Osteocyte (in vitro differentiated cells): Measurements from ENCODE around the gene TEX19. TPM values are rescaled to one million over a fixed set of nuclear protein-coding genes. Genes with fewer than 3 reads are reported as not detected.

Experiments used
- DNase-seq: peaks from one replicate; pipeline ENCODE4 v3.0.0; 2021; ENCODE audit warnings: mixed read lengths; ENCODE audit not compliant: unreplicated experiment; ENCODE audit errors: extremely low spot score
- H3K27ac Mint-ChIP-seq: one replicate; pipeline ENCODE4 v1.8.0; 2021; ENCODE audit warnings: mild to moderate bottlenecking, mixed read lengths; ENCODE audit not compliant: unreplicated experiment
- H3K27me3 Mint-ChIP-seq: one replicate; pipeline ENCODE4 v1.8.0; 2021; ENCODE audit warnings: mixed read lengths; ENCODE audit not compliant: unreplicated experiment
- H3K36me3 Mint-ChIP-seq: one replicate; pipeline ENCODE4 v1.8.0; 2021; ENCODE audit warnings: mixed read lengths; ENCODE audit not compliant: unreplicated experiment
- H3K4me1 Mint-ChIP-seq: one replicate; pipeline ENCODE4 v1.8.0; 2021; ENCODE audit warnings: mixed read lengths; ENCODE audit not compliant: unreplicated experiment
- H3K4me3 Mint-ChIP-seq: one replicate; pipeline ENCODE4 v1.8.0; 2021; ENCODE audit warnings: mild to moderate bottlenecking, moderate library complexity, mixed read lengths; ENCODE audit not compliant: unreplicated experiment
- H3K9me3 Mint-ChIP-seq: one replicate; pipeline ENCODE4 v1.8.0; 2021; ENCODE audit warnings: mixed read lengths; ENCODE audit not compliant: unreplicated experiment
- total RNA-seq: library from RNA; stranded (reverse); gene quantifications from 2 replicates; pipeline ENCODE4 v1.2.1, GENCODE V29; 2021
- TF ChIP-seq, protein P1 (sequence below): fragments of 200-600 bp; sonication (generic); IDR thresholded peaks from 2 replicates; pipeline ENCODE4 v1.5.0; 2021; ENCODE audit warnings: antibody characterized with exemption, mild to moderate bottlenecking, moderate library complexity

TEX19 gene
- total RNA-seq, 1 donor from 2014 or later: not detected

DNA sequence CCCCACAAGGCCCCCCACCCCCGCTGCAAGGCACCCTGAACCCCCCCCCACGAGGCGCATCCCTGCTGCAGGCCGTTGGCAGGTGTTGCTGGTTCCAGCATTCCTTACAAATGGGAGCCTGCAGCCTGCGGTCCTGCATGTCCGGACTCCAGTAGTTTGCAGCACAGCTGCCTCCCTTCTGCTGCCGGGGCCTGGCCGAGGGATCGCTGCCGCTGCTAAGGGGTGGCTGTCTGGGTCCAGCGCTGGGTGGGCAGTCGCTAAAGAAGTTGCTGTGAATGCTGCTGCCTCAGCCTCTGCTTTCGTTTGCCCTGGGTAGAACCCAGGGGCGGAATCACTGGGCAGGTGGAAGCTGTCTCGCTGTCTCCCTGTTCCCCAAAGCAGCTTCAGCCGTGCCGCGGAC, 24.4 kb downstream of the TEX19 start:
- Mint-ChIP-seq H3K4me1 (peaks cover 9% of the 10 kb centered on the region), H3K27ac (no peak overlapping the region), H3K27me3 (peaks cover 18% of the 10 kb centered on the region), H3K9me3 (no peaks in the 10 kb centered on the region), H3K36me3 (no peaks in the 10 kb centered on the region), H3K4me3 (no peak overlapping the region)
- DNase-seq: no peak
- TF ChIP-seq, protein P1, sequence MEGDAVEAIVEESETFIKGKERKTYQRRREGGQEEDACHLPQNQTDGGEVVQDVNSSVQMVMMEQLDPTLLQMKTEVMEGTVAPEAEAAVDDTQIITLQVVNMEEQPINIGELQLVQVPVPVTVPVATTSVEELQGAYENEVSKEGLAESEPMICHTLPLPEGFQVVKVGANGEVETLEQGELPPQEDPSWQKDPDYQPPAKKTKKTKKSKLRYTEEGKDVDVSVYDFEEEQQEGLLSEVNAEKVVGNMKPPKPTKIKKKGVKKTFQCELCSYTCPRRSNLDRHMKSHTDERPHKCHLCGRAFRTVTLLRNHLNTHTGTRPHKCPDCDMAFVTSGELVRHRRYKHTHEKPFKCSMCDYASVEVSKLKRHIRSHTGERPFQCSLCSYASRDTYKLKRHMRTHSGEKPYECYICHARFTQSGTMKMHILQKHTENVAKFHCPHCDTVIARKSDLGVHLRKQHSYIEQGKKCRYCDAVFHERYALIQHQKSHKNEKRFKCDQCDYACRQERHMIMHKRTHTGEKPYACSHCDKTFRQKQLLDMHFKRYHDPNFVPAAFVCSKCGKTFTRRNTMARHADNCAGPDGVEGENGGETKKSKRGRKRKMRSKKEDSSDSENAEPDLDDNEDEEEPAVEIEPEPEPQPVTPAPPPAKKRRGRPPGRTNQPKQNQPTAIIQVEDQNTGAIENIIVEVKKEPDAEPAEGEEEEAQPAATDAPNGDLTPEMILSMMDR: no peak

DNA sequence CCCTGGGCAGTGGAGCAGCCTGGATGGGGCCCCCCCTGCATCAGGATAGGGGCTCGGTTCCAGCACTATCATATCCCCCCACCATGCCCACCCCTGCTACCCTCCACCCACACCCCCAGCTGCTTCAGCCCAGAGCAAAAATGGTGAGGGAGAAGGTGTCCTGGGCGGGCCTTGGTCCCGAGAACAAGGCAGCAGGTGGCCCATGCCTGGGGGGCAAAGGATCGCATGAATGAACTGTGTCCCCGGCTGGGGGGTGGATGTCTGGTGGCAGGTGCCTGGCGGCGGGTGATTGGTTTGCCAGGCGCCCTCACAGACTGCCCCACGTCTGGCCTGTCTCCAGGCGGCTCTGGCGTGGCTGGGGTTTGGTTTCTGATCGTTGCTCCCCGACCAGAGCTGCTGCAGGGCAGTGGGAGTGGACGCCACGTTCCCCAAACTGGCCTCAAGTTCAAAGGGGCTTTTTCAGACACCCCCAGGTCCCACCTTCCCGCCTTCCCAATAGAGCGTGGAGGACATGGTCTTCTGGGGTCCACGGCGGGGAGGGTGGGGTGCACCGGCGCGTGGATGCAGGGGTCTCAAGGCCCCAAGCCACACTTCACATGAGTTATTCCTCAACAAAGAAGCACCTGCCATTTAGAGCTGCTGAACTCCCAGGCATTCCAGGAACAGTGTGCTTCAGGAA, 25.1 kb downstream of the TEX19 start:
- Mint-ChIP-seq H3K9me3 (no peaks in the 10 kb centered on the region), H3K4me3 (no peak overlapping the region), H3K36me3 (no peaks in the 10 kb centered on the region), H3K27ac (no peak overlapping the region), H3K4me1 (peaks cover 9% of the 10 kb centered on the region), H3K27me3 (peaks cover 14% of the 10 kb centered on the region)
- DNase-seq: no peak
- TF ChIP-seq, protein P1: no peak

DNA sequence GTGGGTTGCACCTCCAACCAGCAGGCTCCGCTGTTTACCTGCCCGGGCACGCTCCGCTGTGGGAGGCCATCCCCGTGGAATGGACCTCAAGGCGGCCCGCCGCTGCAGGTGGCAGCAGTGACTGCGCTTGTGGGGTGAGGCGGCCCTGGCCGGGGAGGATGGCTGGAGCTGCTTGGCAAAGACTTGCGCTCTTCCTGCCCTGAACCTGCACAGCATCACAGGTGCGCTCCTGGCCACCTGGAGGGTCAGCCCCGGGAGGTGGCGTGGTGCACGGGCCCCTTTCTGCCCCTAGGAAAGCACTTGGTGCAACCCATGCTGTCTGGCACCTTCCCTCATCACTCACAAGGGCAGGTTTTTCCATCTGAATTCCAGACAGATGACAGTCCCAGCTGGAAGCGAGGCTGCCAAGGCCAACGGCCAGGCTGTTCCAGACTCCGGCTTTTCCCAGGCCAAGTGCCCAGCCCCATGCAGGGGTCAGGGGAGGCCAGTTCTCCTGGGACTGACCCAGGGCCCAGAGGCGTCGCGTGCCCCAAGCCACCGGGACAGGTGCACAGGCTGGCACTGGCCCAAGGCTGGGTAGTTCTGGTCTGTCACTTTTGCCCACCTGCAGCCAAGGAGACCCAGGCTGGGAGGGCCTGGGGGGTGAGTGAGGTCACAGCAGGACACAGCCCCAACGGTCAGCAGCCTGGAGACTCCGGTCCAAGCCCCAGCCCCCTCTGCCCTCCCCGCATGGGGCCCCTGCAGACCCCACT, 25.9 kb downstream of the TEX19 start:
- H3K9me3 Mint-ChIP-seq: no peaks in the 10 kb centered on the region
- H3K4me3 Mint-ChIP-seq: no peak overlapping the region
- peaks cover 11% of the 10 kb centered on the region for H3K4me1 Mint-ChIP-seq
- H3K36me3 Mint-ChIP-seq: no peaks in the 10 kb centered on the region
- DNase-seq: no peak
- no peak overlapping the region for H3K27ac Mint-ChIP-seq
- TF ChIP-seq, protein P1: no peak
- peaks cover 13% of the 10 kb centered on the region for H3K27me3 Mint-ChIP-seq

DNA sequence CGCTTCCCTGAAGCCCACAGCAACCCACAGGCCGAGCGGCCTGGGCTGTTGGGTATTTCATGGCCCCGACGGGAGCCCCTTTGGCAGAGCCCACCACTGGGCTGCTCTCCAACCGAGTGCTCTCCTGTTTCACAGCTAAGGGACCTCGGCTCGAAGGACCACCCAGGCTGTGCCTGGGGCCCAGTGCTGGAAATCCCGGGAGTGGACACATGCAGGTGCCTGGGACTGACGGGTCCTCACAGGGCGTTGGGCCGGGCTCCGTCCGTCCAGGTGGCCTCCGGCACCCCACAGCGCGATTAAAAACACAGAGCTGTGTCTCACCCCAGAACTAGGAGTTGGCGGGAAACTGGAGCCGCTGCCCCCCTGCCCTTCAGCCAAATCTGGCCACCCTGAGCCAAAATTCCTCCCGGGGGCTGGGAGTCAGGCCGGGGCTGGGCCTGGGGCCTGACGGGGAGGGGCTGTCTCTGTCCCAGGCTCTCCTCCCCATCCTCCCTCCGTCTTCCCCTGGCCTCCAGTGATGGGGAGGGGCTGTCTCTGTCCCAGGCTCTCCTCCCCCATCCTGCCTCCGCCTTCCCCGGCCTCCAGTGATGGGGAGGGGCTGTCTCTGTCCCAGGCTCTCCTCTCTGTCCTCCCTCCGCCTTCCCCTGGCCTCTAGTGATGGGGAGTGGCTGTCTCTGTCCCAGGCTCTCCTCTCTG, 26.7 kb downstream of the TEX19 start:
- TF ChIP-seq, protein P1: no peak
- Mint-ChIP-seq H3K4me1 (peaks cover 11% of the 10 kb centered on the region), H3K9me3 (no peaks in the 10 kb centered on the region), H3K27me3 (peaks cover 9% of the 10 kb centered on the region), H3K4me3 (no peak overlapping the region), H3K36me3 (no peaks in the 10 kb centered on the region), H3K27ac (no peak overlapping the region)
- DNase-seq: no peak
